Spleen (tissue), 7 donors: ENCODE data around the gene SAC3D1.

Source experiments
- POLR2A ChIP-seq, 3 donors: fragments of 450-650 bp; IDR thresholded peaks; one replicate each; pipeline ENCODE4 v1.5.1; 2017; ENCODE audit warnings: antibody characterized with exemption in 3 of 3, mild to moderate bottlenecking in 1 of 3
- TF ChIP-seq, protein P1 (sequence below), 11 experiments: fragments of 200-600 bp in 7 of 11; fragments of 450-650 bp in 4 of 11; sonication (generic) in 4 of 11; IDR thresholded peaks in 8 of 11; conservative IDR thresholded peaks in 3 of 11; 1 replicate in 7 of 11; 2 replicates in 4 of 11; pipeline versions ENCODE4 v1.4.0 to v1.8.0; 2016 to 2021; ENCODE audit warnings: antibody characterized with exemption in 11 of 11, inconsistent platforms in 4 of 11, mild to moderate bottlenecking in 1 of 11
- donor health status: DM: no; HTN: no; CAD: no; lungs with moderate emphysema.
- donor health status: DM: no; HTN: no; CAD: no.
- donor health status: DM: no; HTN: no; CAD: no.

DNA sequence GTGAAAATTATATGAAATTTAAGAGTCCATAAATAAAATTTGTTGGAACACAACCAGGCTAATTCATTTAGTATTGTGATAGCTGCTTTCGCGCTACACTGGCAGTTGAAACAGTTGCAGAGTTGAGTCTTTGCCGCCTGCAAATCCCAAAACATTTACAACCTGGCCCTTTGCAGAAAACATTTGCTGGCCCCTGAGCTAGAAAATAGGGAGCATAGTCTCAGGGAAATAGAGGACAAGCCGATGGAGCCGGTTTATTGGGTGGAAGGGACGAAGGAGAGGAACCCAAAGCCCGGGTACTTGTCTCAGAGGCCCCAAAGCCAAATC is 527 bp upstream of the SAC3D1 start:
- peak in 1 of 3 donors; percentile 3 for TF ChIP-seq POLR2A (IDR thresholded peaks at IDR 0.05)
- TF ChIP-seq, protein P1, sequence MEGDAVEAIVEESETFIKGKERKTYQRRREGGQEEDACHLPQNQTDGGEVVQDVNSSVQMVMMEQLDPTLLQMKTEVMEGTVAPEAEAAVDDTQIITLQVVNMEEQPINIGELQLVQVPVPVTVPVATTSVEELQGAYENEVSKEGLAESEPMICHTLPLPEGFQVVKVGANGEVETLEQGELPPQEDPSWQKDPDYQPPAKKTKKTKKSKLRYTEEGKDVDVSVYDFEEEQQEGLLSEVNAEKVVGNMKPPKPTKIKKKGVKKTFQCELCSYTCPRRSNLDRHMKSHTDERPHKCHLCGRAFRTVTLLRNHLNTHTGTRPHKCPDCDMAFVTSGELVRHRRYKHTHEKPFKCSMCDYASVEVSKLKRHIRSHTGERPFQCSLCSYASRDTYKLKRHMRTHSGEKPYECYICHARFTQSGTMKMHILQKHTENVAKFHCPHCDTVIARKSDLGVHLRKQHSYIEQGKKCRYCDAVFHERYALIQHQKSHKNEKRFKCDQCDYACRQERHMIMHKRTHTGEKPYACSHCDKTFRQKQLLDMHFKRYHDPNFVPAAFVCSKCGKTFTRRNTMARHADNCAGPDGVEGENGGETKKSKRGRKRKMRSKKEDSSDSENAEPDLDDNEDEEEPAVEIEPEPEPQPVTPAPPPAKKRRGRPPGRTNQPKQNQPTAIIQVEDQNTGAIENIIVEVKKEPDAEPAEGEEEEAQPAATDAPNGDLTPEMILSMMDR (IDR thresholded peaks at IDR 0.05 in 8 of 11, conservative IDR thresholded peaks at IDR 0.05 in 3 of 11): no peak
